Measurements from ENCODE around the gene PRKAG2. TPM values are rescaled to one million over a fixed set of nuclear protein-coding genes. Genes with fewer than 3 reads are reported as not detected.

The PRKAG2 gene
- total RNA-seq, 1 donor, result 21.2 TPM

GRCh38 chr7:151896086-151896485 lies 19.2 kb upstream of the PRKAG2 start:
- no peak overlapping the region for H3K4me3 ChIP-seq (ENCODE audit: low read depth, low read length)
- no peak for DNase-seq (ENCODE audit: low read depth)
- TF ChIP-seq CTCF (IDR thresholded peaks at IDR 0.05; ENCODE audit: insufficient read depth, low read depth, low read length), result no peak

- H3K4me3 ChIP-seq (ENCODE audit: low read depth, low read length), result no peak overlapping the region
- no peak for DNase-seq (ENCODE audit: low read depth)
- TF ChIP-seq CTCF (IDR thresholded peaks at IDR 0.05; ENCODE audit: insufficient read depth, low read depth, low read length), result no peak
These were observed 18.7 kb upstream of the PRKAG2 start for GRCh38 chr7:151895631-151896031.

GRCh38 chr7:151895008-151895630 lies 18.2 kb upstream of the PRKAG2 start:
- DNase-seq (ENCODE audit: low read depth), result no peak
- no peak overlapping the region for H3K4me3 ChIP-seq (ENCODE audit: low read depth, low read length)
- no peak for TF ChIP-seq CTCF (IDR thresholded peaks at IDR 0.05; ENCODE audit: insufficient read depth, low read depth, low read length)

GRCh38 chr7:151894111-151895007 lies 17.4 kb upstream of the PRKAG2 start:
- no peak overlapping the region for H3K4me3 ChIP-seq (ENCODE audit: low read depth, low read length)
- TF ChIP-seq CTCF (IDR thresholded peaks at IDR 0.05; ENCODE audit: insufficient read depth, low read depth, low read length), result no peak
- no peak for DNase-seq (ENCODE audit: low read depth)

- H3K4me3 ChIP-seq (ENCODE audit: low read depth, low read length), result no peak overlapping the region
- DNase-seq (ENCODE audit: low read depth), result no peak
- no peak for TF ChIP-seq CTCF (IDR thresholded peaks at IDR 0.05; ENCODE audit: insufficient read depth, low read depth, low read length)
These were observed 16.5 kb upstream of the PRKAG2 start for GRCh38 chr7:151893405-151893923.

GRCh38 chr7:151891753-151892152 lies 14.8 kb upstream of the PRKAG2 start:
- no peak for DNase-seq (ENCODE audit: low read depth)
- no peak overlapping the region for H3K4me3 ChIP-seq (ENCODE audit: low read depth, low read length)
- TF ChIP-seq CTCF (IDR thresholded peaks at IDR 0.05; ENCODE audit: insufficient read depth, low read depth, low read length), result no peak

All from fibroblast of villous mesenchyme (primary cell).